GM18517 (cell line): Measurements from ENCODE around the gene SFXN5.
"Not testable (repeated sequence)": the region's sequence is repeated elsewhere in the genome, so short reads cannot be mapped to it uniquely, and the experiment has no call there.

ENCODE experiments used
- ATAC-seq: cut with Tn5 transposase; IDR thresholded peaks from one replicate; pipeline ENCODE4 v1.9.1; 2021; ENCODE audit warnings: mild to moderate bottlenecking, moderate library complexity; ENCODE audit not compliant: unreplicated experiment

SFXN5 gene

DNA sequence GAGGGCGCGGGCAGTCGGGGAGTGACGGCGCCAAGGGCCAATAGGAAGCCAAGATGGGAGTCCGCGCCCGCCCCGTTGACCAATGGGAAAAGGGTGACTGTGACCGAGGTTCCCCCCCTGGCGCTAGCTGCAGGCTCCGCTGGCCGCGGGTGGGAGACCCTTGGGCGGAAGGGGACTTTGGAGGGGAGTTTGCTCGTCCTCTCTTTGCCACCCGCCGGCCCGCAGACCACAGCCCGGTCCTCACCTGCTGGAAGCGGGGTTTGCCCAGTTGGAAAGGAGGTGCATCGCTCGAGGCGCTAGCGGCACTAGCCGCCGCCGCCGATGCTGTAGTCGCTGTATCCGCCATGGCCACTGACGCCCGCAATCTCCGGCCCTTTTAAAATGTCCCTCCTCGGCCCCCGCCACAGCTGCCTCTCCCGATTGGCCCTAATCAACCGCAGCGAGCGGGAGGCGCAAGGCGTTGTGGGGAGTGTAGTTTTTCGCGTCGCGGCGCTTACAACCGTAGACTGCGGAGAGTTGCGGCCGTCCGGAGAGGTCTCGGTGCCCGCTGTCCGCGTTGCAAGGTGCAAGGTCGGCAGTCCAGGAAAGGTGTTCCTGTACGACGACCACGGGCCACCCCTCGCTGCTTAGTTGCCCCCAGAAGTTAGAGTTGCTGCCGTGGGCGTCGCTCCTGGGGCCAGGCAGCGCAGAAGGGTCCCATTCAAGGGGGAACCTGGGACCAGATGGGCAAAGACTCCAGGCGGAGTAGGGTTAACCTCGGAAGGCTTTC is at the start of gene SFXN5:
Gene SFXN5, minus strand, starts transcription at position 353 of the 769 bp plus-strand sequence. Its CDS starts 7 bp downstream, at position 346.
- ATAC-seq = peak; percentile 89

- not testable (repeated sequence) for ATAC-seq
Observed at GRCh38 chr2:73119611-73120239, 48.2 kb upstream of the SFXN5 start.

- ATAC-seq = no peak
Observed at GRCh38 chr2:73117441-73117840, 45.9 kb upstream of the SFXN5 start.

- no peak for ATAC-seq
Observed at GRCh38 chr2:73116182-73116960, 44.9 kb upstream of the SFXN5 start.

DNA sequence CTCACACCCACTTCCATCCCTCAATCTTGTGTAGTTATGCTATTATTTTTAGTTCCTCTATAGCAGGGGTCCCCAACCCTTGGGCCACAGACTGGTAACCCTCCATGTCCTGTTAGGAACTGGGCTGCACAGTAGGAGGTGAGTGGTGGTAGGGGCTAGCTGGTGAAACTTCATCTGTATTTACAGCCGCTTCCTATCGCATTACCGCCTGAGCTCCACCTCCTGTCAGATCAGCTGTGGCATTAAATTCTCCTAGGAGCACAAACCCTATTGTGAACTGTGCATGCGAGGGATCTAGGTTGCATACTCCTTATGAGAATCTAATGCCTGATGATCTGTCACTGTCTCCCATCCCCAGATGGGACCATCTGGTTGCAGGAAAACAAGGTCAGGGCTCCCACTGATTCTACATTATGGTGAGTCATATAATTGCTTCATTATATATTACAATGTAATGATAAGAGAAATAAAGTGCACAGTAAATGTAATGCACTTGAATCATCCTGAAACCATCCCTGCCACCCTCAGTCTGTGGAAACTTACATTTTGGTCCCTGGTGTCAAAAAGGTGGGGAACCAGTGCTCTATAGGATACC is 42.9 kb upstream of the SFXN5 start:
- no peak for ATAC-seq

- ATAC-seq = peak; percentile 50
Observed at GRCh38 chr2:73112913-73113854, 41.7 kb upstream of the SFXN5 start, which contains the start of gene RAB11FIP5. Gene RAB11FIP5, minus strand, starts transcription at chr2:73112948. Its CDS starts 171 bp downstream, at chr2:73112777.

DNA sequence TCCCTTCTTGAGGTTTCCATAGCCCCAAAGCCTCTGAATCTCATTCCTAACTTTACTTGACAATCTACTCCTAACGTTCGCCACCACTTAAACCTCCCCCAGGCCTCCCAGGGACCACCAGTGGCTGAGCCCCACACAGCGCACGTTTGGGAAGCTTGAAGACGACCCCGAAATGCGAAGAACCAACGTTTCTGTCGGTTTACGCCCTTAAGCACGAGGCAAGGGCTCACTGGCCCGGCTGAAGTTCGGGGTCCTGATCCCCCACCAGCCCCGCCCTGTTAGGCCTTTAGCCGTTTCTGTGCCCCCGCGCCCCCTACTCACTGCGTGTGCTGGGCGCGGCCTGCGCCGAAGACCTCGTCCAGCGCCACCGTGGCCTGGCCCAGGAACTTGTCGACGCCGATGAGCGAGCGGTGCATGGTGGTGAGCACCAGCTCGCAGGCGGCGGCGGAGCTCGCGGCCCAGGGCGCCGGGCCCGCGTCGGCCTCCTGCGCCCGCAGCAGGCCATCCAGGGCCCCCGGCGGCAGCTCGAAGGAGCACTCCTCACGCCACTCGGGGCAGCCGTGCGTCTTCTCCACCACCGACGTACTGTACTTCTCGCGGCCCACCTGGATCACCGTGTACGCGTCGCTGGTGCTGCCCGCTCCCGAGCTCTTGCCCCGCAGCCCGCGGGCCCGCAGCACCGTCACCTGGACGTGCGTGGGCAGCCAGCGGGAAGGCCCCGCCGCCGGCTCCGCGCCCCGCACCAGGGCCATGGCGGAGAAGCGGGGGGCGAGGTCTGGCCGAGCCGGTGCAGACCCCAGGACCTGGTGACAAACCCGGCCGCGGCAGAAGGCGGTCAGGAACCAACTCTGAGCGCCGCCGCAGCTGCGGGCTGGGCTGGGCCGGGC is 40.8 kb upstream of the SFXN5 start:
- ATAC-seq = peak; percentile 28

DNA sequence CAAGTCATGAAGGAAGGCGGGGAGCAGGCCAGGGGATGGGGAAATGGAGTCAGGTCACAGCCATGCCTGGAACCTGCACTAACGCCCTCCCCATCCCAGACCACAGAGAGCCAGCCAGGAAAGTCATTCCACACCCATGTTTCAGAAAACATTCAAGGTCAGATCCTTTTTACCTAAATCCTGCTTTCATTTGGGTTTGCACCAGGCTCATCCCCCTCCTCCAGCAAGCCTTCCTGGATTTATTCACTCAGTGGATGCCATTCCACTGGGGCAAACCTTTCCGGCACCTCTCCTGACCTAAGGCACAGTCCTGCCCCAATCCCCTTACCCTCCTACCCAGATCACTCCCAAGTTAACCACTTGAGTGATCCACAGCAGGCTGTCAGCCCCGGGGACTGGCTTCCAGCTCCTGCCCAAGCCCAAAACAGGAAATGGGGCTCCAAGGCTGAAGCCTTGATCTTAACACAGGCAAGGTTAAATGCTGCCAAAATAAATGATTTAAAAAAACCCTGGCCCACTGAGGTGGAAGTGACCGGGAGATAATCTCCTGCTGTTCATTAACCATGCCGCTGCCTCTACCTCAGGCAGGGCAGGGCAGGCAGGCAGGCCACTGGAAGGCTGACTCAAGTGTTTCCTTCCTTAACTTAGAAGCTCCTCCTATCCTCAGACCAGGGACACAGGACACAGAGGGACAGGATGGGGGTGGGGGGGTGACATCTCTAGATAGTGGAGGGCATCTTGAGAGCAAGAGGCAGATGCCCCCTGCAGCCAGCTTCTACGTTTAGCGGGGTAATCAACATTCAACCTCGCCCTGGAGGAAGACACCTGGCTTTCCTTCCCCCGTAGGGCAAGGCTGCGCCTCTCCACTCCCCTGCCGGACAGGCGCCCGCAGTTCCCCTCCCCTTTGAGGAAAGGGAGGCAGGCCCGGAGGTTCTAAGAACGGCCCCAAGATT is 39.8 kb upstream of the SFXN5 start:
- no peak for ATAC-seq

- ATAC-seq = no peak
Observed at GRCh38 chr2:73110168-73111072, 38.9 kb upstream of the SFXN5 start.

GRCh38 chr2:73109431-73110167 is 38.1 kb upstream of the SFXN5 start:
- no peak for ATAC-seq

- ATAC-seq = no peak
Observed at GRCh38 chr2:73107211-73107926, 35.9 kb upstream of the SFXN5 start.

- ATAC-seq = no peak
Observed at GRCh38 chr2:73106791-73107190, 35.3 kb upstream of the SFXN5 start.

GRCh38 chr2:73105511-73105971 is 34.0 kb upstream of the SFXN5 start:
- ATAC-seq = no peak

DNA sequence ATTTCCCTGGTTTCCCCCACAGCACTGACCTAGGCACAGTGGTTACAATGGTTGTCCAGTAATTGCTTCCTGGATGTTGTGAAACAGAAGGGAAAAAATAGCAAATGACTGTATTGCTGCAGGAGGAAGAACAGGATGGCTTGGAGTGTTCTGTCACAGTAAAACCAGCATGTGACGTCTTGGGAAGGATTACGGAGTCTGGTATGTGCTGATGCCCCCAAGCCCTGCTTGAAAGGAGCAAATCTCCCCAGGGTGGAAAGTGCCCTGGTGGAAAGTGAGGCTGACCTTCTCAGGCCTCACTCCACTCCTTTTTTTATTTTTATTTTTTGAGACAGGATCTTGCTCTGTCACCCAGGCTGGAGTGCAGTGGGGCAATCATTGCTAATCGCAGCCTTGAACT is 33.4 kb upstream of the SFXN5 start:
- ATAC-seq = no peak

- ATAC-seq = no peak
Observed at GRCh38 chr2:73103018-73103542, 31.6 kb upstream of the SFXN5 start.
